ENCODE results near the gene ASTN1. TPM values are rescaled to one million over a fixed set of nuclear protein-coding genes. Genes with fewer than 3 reads are reported as not detected.
A peak's percentile ranks its signal among the peaks of the same experiment; 100 is the strongest.

The ASTN1 gene
- total RNA-seq, 1 experiment from 2014 or later: 0.02 TPM

- DNase-seq (ENCODE audit: low read depth): no peak
These were observed 238.0 kb downstream of the ASTN1 start for GRCh38 chr1:176926330-176927086.

DNA sequence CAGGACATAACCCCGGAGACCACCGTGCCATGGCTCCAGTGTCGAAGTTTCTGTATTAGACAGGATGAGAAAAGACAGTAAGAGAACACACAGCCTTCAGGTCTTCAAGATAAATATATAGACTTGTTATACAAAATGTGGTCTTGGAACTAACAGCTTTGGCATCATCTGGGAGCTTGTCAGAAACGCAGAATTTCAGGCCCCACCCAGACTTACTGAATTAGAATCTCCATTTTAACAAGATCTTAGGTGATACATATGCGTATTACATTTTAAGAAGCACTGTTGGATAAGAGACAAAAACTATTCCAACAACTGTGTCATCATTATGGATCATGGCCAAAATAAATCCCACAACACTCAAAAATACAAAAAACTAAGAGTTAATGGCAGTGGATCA, 239.3 kb downstream of the ASTN1 start:
- DNase-seq (ENCODE audit: low read depth): no peak

GRCh38 chr1:176923283-176923682, 241.2 kb downstream of the ASTN1 start:
- no peak for DNase-seq (ENCODE audit: low read depth)

DNA sequence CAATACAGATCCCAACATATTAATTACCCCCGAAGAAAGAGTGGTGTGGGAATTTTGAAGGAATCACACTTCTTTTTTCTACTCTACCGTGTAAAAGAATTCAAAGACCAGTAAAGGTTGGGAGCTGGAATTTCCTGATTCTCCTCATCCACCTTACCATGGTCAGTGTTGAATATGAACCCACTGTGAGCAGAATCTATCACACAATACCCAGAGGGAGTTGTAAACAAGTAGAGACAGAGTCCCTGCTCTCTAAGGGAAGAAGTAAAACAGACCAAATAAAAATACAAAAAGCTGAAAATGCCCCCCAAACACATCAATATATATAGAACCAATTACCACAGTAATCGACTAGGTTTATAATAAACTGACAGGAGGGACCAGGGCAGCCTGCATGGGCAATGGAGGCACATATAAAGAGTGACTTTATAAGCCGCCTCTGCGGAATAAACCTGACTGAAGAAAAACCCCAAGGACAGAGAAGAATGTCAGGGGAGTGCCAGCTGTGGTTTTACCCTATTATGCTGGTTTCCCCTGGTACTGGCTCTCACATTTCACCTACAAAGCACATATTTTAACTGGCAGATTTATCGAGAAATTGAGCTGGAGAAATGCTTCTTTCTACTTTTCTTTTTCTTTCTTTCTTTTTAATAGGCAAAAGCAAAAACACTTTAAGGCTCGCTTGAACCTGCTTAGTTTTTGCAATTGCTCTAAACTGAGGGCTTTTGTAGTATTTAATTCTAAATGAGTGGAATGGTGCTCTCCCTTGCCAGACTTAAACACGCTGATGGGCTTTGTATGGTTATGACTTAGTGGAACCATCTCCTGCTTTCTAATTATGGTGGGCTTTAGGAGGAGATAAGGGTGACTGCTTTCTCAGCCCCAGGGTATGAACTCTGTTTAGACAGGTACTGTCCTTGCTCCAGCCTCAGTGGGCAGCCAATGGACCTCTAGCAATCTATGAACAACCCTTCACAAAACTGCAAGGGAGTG, 244.8 kb downstream of the ASTN1 start:
- no peak for DNase-seq (ENCODE audit: low read depth)

DNA sequence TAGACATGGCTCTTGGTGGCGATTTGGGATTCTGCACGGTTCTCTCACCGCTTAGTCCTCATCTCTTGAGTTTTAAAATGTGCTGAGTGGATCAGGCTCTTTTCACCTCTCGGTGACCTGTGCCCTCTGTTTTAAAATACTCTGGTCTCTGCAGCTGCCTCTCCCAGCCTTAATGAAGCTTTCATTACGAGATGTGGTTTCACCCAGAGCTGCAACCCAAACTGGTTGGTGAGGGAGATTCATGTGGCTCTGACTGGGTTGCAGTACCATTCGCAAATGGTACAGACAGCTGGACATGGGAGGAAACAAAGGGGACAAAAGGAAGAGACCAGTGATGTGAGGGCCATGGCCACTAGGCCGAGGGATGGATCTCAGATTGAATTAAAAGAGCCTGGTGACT, 258.9 kb downstream of the ASTN1 start:
- no peak for DNase-seq (ENCODE audit: low read depth)

DNA sequence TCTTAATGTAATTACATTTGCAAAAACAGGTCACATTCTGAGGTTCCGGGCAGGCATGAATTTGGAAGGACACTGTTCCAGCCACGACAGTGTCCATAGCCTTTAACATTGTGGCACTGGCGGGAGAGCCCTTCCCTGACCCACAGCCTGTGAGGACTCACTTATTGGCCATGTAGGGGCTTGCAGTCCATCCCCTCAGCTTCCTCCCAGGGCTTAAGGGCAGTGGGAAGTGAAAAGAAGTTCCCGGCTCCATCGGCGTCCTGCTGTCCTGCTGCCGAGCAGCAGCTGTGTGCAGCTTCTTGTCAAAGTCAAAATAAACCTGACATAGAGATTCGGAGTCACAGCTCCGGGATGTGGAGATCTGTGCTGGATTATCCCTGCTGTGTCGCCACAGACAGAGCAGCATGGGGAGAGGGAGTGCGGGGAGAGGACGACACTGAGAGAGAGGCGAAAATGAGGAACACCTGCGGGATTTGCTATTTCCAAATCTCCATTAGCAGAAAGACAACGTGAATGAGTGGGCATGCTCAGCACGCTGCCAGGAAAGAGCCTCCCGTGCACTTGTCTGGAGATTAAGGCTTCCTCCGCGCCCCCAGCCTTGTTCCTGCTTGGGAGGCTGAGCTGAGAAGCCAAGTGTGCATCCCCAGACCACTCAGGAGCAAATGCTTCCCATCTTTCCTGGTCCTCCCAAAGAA, 260.3 kb downstream of the ASTN1 start:
- no peak for DNase-seq (ENCODE audit: low read depth)

DNA sequence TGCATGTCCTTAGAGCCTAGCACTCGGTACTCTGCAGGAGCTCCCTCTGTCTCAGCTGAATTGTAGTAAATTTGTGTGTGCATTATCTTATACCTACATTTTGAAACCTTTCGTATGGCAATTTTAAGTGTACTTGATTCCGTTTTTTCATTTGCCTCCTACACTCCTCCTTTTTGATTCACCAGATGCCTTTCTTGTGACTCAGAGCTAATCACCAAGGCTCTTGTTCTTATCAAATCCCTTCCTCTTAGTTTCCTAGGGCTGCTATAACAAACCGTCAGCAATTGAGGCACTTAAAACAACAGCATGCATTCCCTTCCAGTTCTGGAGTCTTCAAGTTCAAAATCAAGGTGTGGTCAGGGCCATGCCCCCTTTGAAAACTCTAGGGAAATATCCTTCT, 261.0 kb downstream of the ASTN1 start:
- peak; percentile 24 for DNase-seq (ENCODE audit: low read depth)

DNA sequence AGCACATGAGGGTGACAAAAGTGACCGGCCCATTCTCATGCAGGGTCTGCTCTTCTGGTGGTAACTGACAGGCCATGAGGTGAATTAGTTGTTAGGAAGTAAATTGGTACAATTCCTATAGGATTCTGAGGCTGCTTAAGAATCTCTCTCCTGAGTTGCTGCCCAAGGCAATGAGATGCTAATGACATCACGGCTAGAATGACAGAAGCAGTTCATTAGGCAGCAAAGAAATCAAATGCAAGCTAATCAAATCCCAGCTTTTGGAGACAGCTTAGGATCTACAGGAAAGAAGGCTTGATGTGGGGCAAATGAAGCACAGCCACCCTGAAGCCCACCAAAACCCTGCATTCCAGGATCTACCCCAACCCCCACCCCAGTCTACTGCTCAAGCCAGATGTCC, 265.2 kb downstream of the ASTN1 start:
- no peak for DNase-seq (ENCODE audit: low read depth)

- peak; percentile 52 for DNase-seq (ENCODE audit: low read depth)
These were observed 266.9 kb downstream of the ASTN1 start for GRCh38 chr1:176897350-176898236.

DNA sequence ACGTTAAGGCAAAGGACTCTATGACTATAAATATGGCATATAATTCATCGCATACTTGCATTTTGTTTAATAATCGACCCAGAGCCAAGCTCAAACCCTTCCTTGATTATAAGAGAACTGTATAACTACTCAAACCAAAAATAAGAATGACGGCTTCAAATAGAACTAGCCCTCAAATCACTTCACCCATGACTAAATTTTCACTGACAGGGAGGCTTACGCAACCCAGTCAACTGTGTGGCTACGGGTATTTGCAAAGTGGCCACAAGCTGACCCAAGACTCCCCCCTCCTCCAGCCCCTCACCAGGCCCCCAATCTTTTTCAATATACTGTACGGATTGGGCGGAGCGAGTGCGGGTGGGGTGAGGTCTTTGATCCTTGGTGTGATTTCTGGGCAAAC, 268.3 kb downstream of the ASTN1 start:
- no peak for DNase-seq (ENCODE audit: low read depth)

DNA sequence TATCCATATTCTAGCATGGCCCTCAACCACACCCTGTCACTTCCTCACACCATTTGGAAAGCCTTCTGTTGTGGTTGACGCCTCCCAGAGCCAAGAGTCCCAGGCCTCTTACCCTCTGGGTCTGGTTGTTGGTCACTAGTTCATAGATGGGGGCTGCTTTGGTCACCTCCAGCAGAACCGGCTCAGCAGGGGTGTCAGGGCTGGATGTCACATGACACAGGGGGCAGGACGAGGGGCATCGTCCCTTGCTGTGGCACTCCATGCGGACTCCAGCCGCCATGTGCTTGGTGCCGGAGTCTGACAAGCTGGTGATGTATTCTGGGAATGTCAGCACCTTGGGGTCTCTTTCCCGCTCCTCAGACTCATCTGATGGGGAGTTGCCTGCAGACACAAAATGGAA, 270.1 kb downstream of the ASTN1 start:
- DNase-seq (ENCODE audit: low read depth): no peak

GRCh38 chr1:176893625-176894352, 270.7 kb downstream of the ASTN1 start:
- no peak for DNase-seq (ENCODE audit: low read depth)

- DNase-seq (ENCODE audit: low read depth): no peak
These were observed 276.0 kb downstream of the ASTN1 start for GRCh38 chr1:176888471-176889032.

DNA sequence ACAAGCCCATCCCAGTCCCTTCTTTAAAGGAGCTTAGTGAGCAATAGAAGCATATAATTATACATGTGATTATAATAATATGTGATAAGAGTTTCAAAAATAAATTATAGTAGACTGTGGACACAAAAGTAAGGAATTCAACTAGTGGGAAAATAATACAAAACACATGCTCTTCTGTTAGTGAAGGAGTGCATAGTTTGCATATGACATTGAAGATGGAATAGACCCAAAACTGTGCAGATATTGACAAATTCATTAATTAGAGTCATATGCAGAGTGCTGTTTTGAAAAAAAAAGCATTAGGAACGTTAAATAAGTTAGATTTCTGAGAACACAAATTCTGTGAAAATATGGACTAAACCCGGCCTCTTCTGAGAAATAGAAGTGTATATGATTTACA, 278.8 kb downstream of the ASTN1 start:
- DNase-seq (ENCODE audit: low read depth): no peak

GRCh38 chr1:176885341-176885740, 279.2 kb downstream of the ASTN1 start:
- DNase-seq (ENCODE audit: low read depth): no peak

GRCh38 chr1:176884911-176885310, 279.6 kb downstream of the ASTN1 start:
- no peak for DNase-seq (ENCODE audit: low read depth)

DNA sequence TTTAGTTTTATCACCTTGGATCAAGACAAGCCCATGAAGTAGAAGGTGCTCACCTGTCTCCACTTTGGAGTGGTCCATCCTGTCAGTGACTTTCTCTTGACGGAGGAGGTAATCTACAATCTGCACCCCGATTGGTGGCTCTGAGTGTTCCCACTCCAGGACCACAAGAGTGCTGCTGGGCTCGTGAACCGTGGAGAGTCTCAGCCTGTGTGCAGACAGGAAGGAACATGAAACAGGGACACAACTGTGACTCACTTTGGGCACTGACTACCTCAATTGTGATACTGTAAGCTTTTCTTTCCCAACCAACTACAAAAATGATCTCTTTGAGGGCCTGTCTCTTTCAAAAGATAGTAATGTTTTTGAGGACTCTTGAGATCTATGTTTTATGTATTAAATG, 280.2 kb downstream of the ASTN1 start:
- no peak for DNase-seq (ENCODE audit: low read depth)

GRCh38 chr1:176880955-176881595, 283.4 kb downstream of the ASTN1 start:
- DNase-seq (ENCODE audit: low read depth): peak; percentile 64

DNA sequence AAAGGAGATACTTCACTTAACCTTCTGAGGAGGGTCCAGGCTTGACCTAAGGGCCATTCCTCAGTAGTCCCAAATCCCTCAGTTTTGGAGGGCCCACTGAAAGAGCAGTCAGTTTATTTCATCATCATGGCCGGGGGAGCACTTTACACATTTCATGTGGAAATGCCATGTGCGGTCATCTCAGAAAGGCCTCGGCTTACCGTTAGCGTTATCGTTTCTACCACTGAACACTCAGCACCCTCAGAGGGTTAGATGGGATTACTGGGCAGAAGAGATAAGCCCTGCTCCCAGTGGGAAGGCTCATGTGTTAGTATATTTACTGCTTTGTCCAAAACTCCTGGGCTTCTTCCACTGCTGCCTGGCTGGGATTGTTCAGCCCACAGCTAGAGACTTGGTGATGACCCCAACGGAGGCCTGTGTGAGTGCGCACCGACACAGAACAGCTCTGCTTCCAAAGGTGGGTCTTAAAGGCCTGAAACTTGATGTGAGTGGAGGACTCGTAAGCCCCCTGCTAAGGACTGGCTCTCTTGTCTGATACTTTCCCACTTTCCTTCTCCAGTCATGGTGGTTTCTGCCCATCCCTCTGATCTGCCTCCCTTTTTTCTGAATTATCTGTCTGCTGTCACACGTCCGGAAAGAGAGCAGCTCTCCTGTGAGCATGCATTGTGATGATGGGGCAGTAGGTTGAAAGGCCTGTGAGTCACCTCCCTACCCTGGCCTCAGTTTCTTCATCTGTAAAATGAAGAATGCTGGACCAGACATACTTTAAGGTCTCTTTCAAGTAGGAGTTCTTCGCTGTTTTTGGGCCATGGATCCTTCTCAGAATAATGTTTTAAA, 284.5 kb downstream of the ASTN1 start:
- DNase-seq (ENCODE audit: low read depth): no peak

All from M059J (cell line).